Measurements from ENCODE around the gene KIF21B. TPM values are rescaled to one million over a fixed set of nuclear protein-coding genes. Genes with fewer than 3 reads are reported as not detected.

Gene KIF21B
- total RNA-seq, 1 experiment from 2014 or later = 0.60 TPM

GRCh38 chr1:200998323-200998722, 25.2 kb downstream of the KIF21B start:
- intact Hi-C loops (cut with micrococcal nuclease; ENCODE audit: unreplicated experiment) = no loop called here
- TF ChIP-seq EZH2 (IDR thresholded peaks at IDR 0.05; ENCODE audit: borderline replicate concordance, low read depth, low read length, poor library complexity, severe bottlenecking) (no peak), CTCF (conservative IDR thresholded peaks at IDR 0.05; ENCODE audit: low read depth, low read length) (no peak)
- no TSS peak for BruUV-seq (replicated peaks)
- H3K36me3 ChIP-seq (ENCODE audit: insufficient read depth, low read length, poor library complexity, severe bottlenecking) = no peaks in the 10 kb centered on the region
- H3K4me3 ChIP-seq (ENCODE audit: low read depth, low read length, poor library complexity, severe bottlenecking) = no peak overlapping the region
- H3K9me3 ChIP-seq (ENCODE audit: low read depth, low read length, poor library complexity, severe bottlenecking) = no peaks in the 10 kb centered on the region
- no peak overlapping the region for H3K27ac ChIP-seq (ENCODE audit: low read depth, low read length, poor library complexity, severe bottlenecking)
- DNase-seq (ENCODE audit: low spot score) = no peak
- POLR2A ChIA-PET (ENCODE audit: low non-redundant PET) = no interaction called here
- H3K27me3 ChIP-seq (replicated peaks; ENCODE audit: insufficient read depth, low read depth, low read length, poor library complexity) = no peaks in the 10 kb centered on the region
- CTCF ChIA-PET = no interaction called here
- no peaks in the 10 kb centered on the region for H3K4me1 ChIP-seq (ENCODE audit: insufficient read depth, low read length, poor library complexity, severe bottlenecking)

- H3K27me3 ChIP-seq (replicated peaks; ENCODE audit: insufficient read depth, low read depth, low read length, poor library complexity) = no peaks in the 10 kb centered on the region
- no peak overlapping the region for H3K27ac ChIP-seq (ENCODE audit: low read depth, low read length, poor library complexity, severe bottlenecking)
- H3K4me1 ChIP-seq (ENCODE audit: insufficient read depth, low read length, poor library complexity, severe bottlenecking) = no peaks in the 10 kb centered on the region
- no peaks in the 10 kb centered on the region for H3K9me3 ChIP-seq (ENCODE audit: low read depth, low read length, poor library complexity, severe bottlenecking)
- ChIA-PET CTCF (interaction anchor here (1.4 to 1.7 kb wide), 2 partner anchors 13 to 21 kb away, joined by 3 to 5 read pairs; no protein-coding TSS in a partner anchor), POLR2A (ENCODE audit: low non-redundant PET) (no interaction called here)
- H3K36me3 ChIP-seq (ENCODE audit: insufficient read depth, low read length, poor library complexity, severe bottlenecking) = no peaks in the 10 kb centered on the region
- intact Hi-C loops (cut with micrococcal nuclease; ENCODE audit: unreplicated experiment) = no loop called here
- DNase-seq (ENCODE audit: low spot score) = no peak
- TF ChIP-seq EZH2 (IDR thresholded peaks at IDR 0.05; ENCODE audit: borderline replicate concordance, low read depth, low read length, poor library complexity, severe bottlenecking) (no peak), CTCF (conservative IDR thresholded peaks at IDR 0.05; ENCODE audit: low read depth, low read length) (no peak)
- H3K4me3 ChIP-seq (ENCODE audit: low read depth, low read length, poor library complexity, severe bottlenecking) = no peak overlapping the region
- BruUV-seq (replicated peaks) = no TSS peak
These were observed 31.0 kb downstream of the KIF21B start for GRCh38 chr1:200992382-200993048.

GRCh38 chr1:200991097-200991614, 32.4 kb downstream of the KIF21B start:
- no peak overlapping the region for H3K4me3 ChIP-seq (ENCODE audit: low read depth, low read length, poor library complexity, severe bottlenecking)
- H3K9me3 ChIP-seq (ENCODE audit: low read depth, low read length, poor library complexity, severe bottlenecking) = no peaks in the 10 kb centered on the region
- BruUV-seq (replicated peaks) = no TSS peak
- CTCF ChIA-PET = interaction anchor here (1.7 kb wide), 1 partner anchor 19 kb away, joined by 3 read pairs; no protein-coding TSS in a partner anchor
- no peak for DNase-seq (ENCODE audit: low spot score)
- no peak overlapping the region for H3K27ac ChIP-seq (ENCODE audit: low read depth, low read length, poor library complexity, severe bottlenecking)
- POLR2A ChIA-PET (ENCODE audit: low non-redundant PET) = no interaction called here
- no peaks in the 10 kb centered on the region for H3K36me3 ChIP-seq (ENCODE audit: insufficient read depth, low read length, poor library complexity, severe bottlenecking)
- no peaks in the 10 kb centered on the region for H3K27me3 ChIP-seq (replicated peaks; ENCODE audit: insufficient read depth, low read depth, low read length, poor library complexity)
- TF ChIP-seq CTCF (conservative IDR thresholded peaks at IDR 0.05; ENCODE audit: low read depth, low read length) (no peak), EZH2 (IDR thresholded peaks at IDR 0.05; ENCODE audit: borderline replicate concordance, low read depth, low read length, poor library complexity, severe bottlenecking) (no peak)
- H3K4me1 ChIP-seq (ENCODE audit: insufficient read depth, low read length, poor library complexity, severe bottlenecking) = no peaks in the 10 kb centered on the region
- intact Hi-C loops (cut with micrococcal nuclease; ENCODE audit: unreplicated experiment) = no loop called here

Data from A673 (cell line).